GM21367 (cell line): Measurements from ENCODE around the gene LCN15.
"Not testable (repeated sequence)": the region's sequence is repeated elsewhere in the genome, so short reads cannot be mapped to it uniquely, and the experiment has no call there.

Experiments used
- ATAC-seq: cut with Tn5 transposase; IDR thresholded peaks from one replicate; pipeline ENCODE4 v1.9.1; 2021; ENCODE audit not compliant: unreplicated experiment

Gene LCN15

DNA sequence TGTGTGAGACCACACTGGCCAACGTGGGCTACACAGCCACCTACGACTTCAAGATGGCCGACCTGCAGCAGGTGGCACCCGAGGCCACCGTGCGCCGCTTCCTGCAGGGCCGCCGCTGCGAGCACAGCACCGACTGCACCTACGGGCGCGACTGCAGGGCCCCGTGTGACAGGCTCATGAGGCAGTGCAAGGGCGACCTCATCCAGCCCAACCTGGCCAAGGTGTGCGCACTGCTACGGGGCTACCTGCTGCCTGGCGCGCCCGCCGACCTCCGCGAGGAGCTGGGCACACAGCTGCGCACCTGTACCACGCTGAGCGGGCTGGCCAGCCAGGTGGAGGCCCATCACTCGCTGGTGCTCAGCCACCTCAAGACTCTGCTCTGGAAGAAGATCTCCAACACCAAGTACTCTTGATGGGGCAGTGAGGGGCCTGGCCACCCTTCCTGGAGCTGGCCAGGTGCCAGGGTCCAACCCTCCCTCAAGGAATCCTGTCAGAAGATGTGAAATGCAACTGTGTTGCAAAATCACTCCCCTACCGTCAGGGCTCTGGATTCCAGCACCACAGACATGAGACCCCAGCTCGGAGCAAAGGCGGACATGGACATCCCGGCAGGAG, 40.8 kb downstream of the LCN15 start:
- ATAC-seq: no peak

DNA sequence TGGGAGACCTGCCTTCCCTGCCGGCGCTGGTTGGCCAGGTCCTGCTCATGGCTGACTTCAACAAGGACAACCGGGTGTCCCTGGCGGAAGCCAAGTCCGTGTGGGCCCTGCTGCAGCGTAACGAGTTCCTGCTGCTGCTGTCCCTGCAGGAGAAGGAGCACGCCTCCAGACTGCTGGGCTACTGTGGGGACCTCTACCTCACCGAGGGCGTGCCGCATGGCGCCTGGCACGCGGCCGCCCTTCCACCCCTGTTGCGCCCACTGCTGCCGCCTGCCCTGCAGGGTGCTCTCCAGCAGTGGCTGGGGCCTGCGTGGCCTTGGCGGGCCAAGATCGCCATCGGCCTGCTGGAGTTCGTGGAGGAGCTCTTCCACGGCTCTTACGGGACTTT, 41.4 kb downstream of the LCN15 start:
- no peak for ATAC-seq

DNA sequence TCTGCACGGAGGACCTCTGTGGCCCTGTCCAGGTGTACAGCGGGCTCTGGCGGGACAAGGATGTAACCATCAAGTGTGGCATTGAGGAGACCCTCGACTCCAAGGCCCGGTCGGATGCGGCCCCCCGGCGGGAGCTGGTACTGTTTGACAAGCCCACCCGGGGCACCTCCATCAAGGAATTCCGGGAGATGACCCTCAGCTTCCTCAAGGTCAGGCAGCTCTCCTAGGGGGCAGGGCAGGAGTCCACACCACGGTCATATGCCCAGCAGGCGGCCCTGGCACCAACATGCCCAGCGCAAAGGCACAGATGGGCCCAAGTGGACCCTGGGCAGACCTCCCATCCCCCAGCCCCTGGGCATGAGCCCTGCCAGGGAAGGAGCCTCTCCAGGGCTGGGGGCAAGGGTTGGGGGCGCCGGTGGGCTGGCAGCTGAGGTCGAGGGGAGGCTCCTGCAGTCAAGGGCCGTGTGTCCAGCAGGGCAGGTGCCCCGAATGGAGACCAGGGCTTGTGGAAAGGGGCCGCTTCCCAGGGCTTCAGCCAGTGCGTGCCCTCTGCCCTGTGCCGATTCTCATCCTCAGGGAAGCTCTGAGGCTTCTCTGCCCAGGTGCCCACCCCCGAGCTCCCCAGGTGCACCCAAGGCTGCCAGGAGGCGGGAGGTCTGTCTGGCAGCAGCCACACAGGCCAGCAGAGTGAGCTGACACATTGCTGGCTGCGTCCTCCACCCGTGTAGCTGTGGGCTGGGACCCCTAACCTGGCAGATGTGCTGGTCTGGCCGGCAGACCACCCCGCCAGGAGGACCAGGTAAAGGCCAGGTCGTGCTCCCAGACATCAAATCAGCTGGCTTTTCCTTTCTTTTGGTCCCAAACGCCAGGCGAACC, 42.0 kb downstream of the LCN15 start:
- ATAC-seq: no peak

DNA sequence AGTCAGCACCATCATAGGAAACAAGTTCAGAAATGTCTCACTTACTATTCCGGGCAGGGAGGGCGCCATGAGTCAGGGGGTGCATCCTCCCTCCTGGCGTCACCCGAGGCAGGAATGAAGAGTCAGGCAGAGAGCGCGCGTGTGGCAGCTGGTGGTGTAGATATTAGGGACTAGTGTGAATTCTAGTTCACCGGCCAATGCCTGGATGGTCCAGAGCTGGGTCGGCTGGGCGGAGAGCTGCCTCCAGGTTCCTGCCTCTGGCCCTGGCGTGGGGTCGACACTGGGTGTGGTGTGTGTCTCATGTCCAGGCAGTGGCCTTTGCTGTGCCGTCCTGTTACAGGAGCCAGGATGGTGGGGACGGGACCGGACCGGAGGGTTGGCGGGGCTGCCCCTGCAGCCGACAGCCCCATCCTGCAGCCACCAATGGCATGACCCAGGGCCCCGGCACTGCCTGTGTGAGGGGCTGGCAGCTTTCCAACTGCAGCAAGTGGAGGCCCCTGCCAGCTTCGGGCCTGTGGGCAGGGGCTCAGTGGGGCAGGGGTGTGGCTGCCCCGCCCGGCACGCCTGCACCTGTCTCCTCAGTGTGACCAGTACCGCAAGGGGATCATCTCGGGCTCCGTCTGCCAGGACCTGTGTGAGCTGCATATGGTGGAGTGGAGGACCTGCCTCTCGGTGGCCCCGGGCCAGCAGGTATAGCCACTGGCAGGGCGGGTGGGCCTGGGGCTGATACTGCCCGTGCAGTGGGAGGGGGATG, 42.8 kb downstream of the LCN15 start:
- ATAC-seq: no peak

DNA sequence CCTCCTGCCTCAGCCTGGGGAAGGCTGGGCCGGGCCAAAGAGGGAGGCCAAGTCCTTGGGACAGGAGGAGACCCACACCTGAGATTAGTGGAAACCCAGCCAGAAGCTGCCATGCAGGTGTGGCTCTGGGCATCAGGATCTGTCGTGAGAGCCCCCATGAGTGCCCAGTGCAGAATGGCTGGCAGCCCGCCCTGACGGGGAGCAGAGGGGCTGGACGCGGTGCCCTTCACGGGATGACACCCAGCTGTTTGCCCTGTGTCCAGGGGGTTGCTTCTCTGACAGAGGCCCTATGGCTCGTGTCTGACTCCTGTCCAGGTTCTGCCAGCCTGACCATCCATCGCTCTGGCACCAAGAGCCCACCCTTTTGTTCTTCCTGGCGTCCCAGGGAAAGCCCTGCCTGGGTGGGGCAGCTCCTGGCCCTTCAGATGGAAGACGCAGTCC, 43.4 kb downstream of the LCN15 start:
- no peak for ATAC-seq

DNA sequence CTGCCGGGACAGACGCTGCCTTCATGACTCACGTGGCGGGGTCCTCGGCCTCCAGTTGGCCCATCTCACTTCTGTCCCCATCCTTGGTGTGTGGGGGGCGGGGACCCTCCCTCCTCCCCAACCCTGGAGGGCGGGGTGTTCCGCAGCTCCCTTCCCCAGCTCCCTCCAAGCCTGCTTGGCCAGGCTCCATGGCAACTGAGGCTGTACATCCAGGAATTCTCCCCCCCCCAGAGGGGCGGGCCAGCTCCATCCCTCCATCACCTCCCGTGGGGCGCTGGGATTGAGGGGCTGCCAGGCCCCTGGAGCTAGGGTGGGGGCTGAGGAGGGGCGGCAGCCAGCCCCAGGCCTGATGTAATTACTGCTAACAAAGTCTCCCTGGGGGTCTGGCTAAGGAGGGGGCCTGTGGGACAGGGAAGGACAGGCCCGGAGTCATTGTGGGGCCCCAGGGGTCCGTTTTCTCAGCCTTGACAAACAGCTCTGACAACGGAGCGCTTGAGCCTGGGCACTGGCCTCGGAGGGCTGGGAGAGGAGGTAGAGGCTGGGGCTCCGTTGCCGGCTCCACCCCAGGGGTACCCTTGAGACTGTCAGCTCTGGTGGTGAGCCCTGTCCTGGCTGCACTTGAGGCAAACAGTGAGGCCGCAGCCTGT, 43.9 kb downstream of the LCN15 start:
- ATAC-seq: no peak

DNA sequence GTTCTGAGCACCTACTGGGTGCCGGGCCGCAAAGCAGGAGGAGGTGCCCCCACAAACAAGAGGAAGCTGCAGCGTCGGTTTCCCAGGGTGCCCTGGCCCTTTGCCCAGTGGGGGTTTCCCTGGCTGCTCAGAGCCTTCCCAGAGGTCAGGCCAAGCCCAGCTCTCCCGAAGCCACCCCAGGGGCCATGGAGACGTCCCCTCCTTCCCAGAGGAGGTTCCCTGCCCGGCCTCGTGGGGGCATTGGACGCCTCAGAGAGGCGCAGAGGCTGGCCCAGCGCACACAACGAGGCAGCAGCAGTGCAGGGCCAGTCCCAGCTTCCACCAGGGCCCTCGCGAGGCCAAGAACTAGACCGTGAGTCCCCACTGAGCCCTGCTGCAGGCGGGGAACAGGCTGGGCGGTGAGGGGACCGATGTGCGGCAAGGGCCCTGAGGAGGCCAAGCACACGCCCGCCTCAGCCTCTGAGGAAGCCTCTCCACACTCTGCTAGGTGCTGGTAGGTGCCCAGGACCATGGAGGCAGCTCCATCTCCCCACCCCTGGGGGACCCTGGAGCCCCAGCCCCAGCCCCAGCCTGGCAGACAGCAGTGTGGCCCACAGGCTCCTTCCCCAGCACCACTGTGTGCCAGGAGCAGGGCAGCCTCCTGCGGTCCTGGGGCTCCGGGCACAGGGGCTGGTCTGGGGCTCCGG, 45.0 kb downstream of the LCN15 start:
- no peak for ATAC-seq

DNA sequence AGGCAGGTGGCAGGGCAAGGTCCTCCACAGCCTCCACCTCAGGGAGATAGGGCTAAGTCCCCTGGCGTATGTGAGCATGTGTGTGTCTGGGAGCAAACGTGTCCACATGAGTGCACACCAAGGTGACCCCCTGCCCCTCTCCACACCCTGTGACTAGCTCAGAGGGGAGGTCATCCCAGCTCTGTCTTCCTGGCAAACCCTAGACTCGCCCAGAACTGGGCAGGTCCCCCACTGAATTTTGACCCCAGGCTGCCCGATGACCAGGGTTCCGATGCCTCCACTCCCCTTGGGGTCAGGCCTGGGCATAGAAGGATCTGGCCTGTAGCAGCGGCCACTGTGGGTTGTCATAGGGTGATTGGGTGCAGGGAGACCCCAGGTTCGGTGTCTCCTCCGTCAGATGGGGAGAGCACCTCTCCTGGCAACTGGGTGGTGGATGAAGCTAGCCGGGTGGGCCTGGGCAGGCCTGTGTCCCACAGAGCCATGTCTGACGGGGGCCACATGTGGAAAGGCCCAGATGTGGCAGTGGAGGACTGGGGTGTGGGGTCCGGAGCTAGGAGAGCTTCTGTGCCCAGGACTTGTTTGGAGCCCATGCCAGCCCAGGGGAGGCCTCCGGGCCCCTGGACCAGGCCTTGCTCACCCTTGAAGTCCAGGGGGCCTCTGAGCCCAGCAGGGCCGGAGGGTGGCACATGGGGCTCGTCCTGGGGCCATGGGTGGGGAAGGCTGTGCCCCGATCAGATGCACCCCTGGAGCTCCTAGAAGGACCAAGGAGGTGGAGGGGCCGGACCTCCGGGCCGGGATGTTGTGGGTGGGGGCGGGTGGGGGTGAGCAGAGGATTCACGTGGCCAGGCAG, 45.7 kb downstream of the LCN15 start:
- ATAC-seq: no peak

DNA sequence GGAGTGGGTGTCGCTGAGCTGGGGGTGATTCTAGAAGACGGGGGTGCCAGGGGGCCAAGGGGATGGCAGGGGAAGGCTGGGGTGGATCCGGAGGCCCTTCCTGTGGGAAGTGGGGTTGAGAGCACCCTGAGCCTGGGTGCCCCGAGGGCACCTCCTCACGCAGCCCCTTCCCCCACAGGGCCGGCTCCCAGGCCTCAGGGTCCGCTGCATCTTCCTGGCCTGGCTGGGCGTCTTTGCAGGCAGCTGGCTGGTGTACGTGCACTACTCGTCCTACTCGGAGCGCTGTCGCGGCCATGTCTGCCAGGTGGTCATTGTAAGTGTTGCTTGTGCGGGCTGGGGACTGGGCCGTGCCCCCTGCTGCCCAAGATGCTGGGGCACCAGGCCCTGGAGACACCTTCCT, 46.9 kb downstream of the LCN15 start:
- ATAC-seq: no peak

DNA sequence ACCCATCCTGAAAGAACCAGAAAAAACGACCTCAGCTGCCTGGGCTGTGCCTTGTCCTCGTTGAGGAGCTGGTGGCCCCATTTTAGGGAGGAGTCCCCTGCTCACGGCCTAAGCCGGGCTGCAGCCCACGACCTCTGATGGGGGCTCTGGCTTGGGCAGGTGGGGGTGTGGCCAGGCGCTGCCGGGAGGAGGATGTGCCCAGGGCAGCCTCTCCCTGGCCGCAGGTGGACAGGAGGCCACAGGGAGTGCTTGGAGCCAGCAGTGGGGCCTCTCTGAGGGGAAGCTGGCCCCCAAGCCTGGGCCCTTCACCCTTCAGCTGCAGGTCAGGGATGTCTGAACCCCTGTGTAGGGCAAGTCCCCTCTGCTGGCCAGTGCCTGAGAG, 49.4 kb downstream of the LCN15 start:
- ATAC-seq: no peak

DNA sequence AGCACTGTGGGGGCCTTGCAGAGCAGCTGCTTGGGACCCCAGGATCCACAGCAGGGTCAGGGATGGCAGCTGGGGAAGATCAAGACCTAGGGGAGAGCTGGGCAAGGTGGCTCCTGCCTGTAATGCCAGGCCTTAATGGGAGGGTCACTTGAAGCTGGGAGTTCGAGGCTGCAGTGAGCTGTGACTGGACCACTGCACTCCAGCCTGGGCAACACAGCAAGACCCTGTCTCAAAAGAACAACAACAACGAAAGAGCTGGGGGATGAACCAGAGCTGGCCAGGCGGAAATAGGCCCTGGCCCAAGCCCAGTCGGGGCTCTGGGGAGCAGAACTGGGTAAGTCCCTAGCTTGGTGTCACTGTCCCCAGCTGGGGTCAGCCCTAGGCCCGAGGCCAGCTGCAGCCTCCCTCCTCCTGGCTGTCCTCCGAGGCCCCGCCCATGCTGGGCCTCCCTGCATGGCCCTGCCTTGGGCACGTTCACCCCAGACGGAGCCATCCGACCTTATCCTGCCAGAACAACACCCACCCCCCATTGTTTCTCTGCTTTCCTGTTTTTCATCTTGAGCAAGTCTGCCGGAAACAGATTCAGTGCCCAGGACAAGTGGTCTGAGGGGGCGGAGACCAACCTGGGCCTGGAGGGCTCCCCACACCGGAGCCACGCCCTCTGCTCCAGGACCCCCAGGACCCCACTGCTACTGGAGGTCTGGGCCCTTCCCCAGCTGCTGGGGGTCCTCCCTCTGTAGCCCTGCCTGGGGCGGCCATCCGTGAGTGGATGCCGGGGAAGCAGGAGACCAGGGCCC, 50.0 kb downstream of the LCN15 start:
- ATAC-seq: no peak

DNA sequence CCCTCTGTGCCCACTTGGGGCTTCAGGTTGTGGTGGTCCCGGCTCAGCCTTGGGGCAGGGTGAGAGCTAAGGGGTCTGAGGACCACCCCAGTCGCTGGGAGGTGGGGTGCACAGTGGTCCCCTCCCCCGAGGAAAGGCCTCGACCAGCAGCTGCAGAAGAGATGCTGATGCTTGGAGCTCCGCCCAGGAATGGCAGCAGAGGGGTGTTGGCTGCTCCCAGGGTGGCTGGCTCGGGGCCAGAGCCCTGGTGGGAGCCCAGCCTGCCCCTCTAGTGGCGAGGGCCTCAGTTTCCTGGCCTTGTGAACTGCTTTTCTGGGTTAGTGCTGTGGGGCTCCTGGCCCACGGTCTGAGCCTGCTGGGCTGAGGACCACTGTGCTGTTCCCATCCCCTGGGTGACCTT, 50.8 kb downstream of the LCN15 start:
- no peak for ATAC-seq

DNA sequence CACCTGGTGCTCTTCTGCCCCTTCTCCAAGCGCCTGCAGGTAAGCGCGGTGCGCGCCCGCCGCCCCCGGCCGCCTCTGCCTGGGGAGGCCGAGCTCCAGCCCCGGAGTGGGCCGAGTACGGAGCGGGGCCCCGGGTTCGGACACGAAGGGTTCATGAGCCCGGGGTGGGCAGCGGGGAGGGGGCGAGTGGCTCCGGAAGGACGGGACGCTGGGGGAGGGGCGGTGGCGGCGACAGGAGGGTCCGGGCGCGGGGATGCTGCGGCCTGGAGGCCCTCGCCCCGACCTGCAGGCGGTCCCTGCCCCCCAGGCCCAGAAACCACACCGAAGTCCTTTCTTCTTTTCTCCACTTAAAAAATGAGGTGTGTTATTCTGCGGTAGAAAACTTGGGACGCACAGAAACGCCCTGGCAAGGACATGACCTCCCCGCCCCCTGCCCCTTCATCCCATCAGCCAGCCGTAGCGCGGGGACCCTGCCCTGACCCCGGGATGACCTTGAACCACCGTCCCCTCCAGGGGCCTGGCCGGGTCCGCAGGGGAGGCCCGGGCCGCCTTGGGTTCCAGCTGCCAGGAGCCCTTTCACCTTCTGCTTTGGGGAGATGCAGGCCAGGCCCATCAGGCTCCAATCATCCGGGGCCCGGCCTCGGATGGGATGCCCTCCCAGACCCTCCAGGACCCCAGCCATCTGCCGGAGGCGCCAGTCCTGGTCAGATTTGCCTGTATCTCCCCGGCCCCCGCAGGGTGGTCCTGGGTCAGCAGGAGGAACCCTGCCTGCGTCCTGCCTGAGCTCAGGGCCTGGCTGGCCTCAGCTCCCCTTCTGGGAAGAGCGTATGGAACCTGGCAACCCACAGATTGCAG, 51.4 kb downstream of the LCN15 start:
- ATAC-seq: no peak

DNA sequence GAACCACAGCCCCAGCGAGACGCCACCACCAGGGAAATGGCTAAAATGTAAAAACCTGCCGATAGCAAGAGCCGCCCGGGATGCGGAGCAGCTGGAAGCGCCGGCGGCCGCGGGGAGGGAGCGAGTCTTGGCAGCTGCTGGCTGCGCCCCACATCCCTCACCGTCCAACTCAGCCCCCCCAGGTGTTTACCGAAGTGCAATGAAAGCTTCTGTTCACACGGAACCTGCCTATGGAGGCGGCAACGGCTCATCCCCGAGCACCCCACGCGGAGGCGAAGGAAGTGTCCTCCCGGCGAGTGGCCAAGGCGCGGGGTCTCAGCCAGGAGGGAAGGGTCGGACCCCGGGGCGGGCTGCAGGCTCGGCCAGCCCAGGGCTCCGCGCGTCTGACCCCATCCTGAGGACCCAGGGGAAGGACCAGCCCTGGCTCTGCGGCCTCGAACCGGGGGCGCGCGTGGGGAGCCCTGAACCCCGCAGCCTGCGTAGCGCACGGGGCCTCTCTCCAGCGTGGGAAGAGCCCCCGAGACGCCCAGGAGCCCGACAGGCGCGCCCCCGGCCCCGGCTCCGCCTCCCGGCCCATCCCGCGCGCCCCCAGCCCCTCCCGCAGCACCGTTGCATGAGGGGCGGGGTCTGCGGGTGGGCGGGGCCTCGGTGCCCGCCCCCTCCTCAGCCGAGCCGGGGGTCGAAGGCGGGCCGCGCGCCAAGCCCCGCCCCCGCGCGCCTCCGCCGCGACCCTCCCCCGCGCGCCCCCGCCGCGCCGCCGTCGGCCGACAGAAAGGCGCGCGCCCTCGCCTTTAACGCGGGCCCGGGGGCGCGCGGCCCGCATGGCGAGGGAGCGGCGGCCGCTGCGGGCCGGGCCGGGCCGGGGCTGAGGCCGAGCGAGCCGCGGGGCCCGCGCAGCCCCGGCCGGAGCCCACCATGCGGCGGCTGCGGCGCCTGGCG, 52.3 kb downstream of the LCN15 start, which contains the start of gene DIPK1B:
TSS of gene DIPK1B (plus strand) at position 822 of the 939 bp plus-strand sequence. CDS start at position 916, 94 bp downstream.
- no peak for ATAC-seq

DNA sequence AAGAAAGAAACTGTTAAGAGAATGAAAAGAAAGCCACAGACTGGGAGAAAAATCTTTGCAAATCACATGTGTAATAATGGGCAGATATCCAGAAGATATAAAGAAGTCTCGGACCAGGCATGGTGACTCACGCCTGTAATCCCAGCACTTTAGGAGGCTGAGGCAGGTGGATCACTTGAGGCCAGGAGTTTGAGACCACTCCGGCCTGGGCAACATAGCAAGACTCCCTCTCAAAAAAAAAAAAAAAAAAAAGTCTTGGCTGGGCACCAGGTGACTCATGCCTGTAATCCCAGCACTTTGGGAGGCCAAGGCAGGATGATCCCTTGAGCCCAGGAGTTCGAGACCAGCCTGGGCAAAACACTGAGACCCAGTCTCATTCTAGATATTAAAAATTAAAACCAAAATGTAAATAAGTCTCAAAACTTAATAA, 53.1 kb downstream of the LCN15 start:
- ATAC-seq: not testable (repeated sequence)

DNA sequence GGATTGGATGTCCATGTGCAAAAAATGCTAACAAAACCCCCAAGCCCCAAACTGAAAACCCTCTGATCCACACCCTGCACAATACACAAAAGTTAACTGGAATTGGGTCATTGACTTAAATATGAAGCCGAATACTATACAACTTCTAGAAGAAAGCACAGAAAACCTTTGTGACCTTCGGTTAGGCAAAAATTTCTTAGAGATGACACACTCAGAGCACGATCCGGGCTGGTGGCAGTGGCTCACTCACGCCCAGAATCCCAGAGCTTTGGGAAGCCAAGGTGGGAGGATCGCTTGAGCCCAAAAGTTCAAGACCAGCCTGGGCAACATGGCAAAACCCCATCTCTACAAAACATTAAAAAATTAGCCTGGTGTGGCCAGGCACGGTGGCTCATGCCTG, 53.8 kb downstream of the LCN15 start:
- ATAC-seq: no peak
